Lower leg skin (tissue), 4 donors: ENCODE measurements around the gene MICAL2. TPM values are rescaled to one million over a fixed set of nuclear protein-coding genes. Genes with fewer than 3 reads are reported as not detected.

ENCODE experiments used
- DNase-seq, 2 donors: peaks; one replicate each; pipeline ENCODE4 v3.0.0-alpha.2; 2019; ENCODE audit warnings: low spot score in 2 of 2
- H3K4me3 ChIP-seq: fragments of 200-600 bp; sonication (generic); 2 replicates; pipeline ENCODE4 v1.5.1; 2017; ENCODE audit warnings: mild to moderate bottlenecking, low read depth; ENCODE audit not compliant: poor library complexity, severe bottlenecking
- POLR2A ChIP-seq, 2 donors: fragments of 450-650 bp; IDR thresholded peaks; one replicate each; pipeline ENCODE4 v1.6.1; 2016 to 2017; ENCODE audit warnings: antibody characterized with exemption in 2 of 2, mild to moderate bottlenecking in 1 of 2, moderate library complexity in 1 of 2
- WGBS, 2 donors: methylation state at CpG; one replicate each; pipeline ENCODE4 v1.1.5; 2018; 5-methylcytosine and 5-hydroxymethylcytosine counted together
- intact Hi-C: fragments of 100-400 bp; cut with DNase I; formaldehyde crosslinking; loops from one replicate; pipeline ENCODE4 v1.15.0; 2023; ENCODE audit warnings: low total_unique reads
- total RNA-seq, 4 donors: library from RNA; depleted of rRNA; stranded (reverse); fragments of >200 nt; gene quantifications; one replicate each; pipeline ENCODE4 v1.1.0, GENCODE V29; 2016
- TF ChIP-seq, protein P1 (sequence below), 3 donors: fragments of 450-650 bp; IDR thresholded peaks; one replicate each; pipeline ENCODE4 v1.5.1; 2016; ENCODE audit warnings: antibody characterized with exemption in 3 of 3, mild to moderate bottlenecking in 3 of 3, moderate library complexity in 2 of 3

The MICAL2 gene
- total RNA-seq, 4 donors from 2014 or later = 117 to 238 (median 145) TPM

DNA sequence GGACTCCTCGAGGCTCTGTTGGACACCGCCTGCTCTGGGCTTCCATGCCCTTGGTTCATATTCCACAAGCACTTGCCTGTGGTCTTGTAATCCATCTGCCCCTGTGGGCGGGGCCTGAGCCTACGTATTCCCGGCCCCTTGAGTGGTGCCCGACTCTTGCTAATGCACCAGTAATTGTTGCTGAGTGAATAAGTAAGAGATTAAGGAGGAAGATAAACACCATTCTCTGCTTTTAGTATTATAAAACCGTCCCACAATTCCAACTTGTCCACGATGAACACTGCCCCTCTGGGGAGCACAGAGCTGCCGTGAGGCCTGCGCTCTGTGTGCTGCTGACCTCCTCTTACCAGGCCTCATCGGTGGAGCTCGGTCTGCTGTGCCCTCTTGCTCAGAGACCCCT lies 50.3 kb downstream of the MICAL2 start:
- H3K4me3 ChIP-seq = no peak overlapping the region
- peak in 1 of 2 donors; percentile 76 for DNase-seq
- TF ChIP-seq POLR2A (IDR thresholded peaks at IDR 0.05) = no peak
- TF ChIP-seq, protein P1, sequence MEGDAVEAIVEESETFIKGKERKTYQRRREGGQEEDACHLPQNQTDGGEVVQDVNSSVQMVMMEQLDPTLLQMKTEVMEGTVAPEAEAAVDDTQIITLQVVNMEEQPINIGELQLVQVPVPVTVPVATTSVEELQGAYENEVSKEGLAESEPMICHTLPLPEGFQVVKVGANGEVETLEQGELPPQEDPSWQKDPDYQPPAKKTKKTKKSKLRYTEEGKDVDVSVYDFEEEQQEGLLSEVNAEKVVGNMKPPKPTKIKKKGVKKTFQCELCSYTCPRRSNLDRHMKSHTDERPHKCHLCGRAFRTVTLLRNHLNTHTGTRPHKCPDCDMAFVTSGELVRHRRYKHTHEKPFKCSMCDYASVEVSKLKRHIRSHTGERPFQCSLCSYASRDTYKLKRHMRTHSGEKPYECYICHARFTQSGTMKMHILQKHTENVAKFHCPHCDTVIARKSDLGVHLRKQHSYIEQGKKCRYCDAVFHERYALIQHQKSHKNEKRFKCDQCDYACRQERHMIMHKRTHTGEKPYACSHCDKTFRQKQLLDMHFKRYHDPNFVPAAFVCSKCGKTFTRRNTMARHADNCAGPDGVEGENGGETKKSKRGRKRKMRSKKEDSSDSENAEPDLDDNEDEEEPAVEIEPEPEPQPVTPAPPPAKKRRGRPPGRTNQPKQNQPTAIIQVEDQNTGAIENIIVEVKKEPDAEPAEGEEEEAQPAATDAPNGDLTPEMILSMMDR (IDR thresholded peaks at IDR 0.05) = no peak
- intact Hi-C loops = no loop called here
- 88 to 93% methylated on average over 12 of the region's 12 CpGs for WGBS, 2 donors

DNA sequence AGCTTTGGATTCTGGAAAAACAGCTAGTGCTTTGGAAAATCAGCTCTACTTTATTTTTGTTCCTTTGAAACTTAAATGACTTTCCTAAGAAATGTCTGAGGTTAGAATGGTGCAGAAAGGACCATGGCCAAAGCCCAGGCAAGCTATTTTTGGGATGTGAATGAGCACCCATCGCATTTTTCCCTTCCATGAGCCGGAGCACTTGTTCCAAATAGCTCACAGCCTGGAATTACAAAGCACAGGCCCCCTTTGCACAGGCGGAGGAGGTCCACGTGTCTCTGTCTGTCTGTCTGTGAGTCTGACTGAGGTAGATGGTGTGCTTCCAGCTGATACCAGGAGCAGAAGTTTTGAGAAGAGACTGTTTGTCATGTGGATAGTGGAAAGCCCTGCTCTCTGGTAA lies 50.7 kb downstream of the MICAL2 start:
- no peak for TF ChIP-seq POLR2A (IDR thresholded peaks at IDR 0.05)
- TF ChIP-seq, protein P1 (IDR thresholded peaks at IDR 0.05) = no peak
- intact Hi-C loops = no loop called here
- no peak overlapping the region for H3K4me3 ChIP-seq
- DNase-seq = peak in 1 of 2 donors; percentile 48
- 93 to 96% methylated on average over 4 of the region's 4 CpGs for WGBS, 2 donors

DNA sequence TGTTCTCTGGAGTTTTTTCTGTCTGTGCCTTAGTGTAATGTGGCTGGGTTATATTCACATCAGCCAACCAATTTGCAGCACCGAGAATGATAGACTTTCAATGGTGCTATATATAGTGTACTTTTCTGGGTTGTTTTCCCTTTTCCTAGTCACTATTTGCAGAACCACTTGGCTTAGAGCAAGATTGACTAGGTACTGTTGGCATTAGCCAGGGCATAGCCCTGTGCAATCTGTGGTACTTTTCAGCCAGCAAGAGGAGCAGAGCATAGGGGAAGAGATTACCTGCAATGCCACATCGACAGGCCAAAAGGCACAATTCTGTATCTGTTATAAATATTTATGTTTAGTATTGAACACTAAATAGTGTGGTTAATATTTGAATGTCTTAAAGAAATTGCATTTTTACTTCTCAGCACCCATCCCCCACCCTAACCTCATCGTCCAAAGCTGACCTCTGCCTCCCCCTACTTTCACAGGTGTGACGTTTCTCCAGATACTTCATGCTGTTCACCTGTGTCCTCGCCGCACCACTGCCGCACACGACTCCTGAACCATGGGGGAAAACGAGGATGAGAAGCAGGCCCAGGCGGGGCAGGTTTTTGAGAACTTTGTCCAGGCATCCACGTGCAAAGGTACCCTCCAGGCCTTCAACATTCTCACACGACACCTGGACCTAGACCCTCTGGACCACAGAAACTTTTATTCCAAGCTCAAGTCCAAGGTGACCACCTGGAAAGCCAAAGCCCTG lies 51.4 kb downstream of the MICAL2 start:
- WGBS, 2 donors = 93 to 95% methylated on average over 12 of the region's 12 CpGs
- no peak for TF ChIP-seq POLR2A (IDR thresholded peaks at IDR 0.05)
- TF ChIP-seq, protein P1 (IDR thresholded peaks at IDR 0.05) = no peak
- intact Hi-C loops = no loop called here

DNA sequence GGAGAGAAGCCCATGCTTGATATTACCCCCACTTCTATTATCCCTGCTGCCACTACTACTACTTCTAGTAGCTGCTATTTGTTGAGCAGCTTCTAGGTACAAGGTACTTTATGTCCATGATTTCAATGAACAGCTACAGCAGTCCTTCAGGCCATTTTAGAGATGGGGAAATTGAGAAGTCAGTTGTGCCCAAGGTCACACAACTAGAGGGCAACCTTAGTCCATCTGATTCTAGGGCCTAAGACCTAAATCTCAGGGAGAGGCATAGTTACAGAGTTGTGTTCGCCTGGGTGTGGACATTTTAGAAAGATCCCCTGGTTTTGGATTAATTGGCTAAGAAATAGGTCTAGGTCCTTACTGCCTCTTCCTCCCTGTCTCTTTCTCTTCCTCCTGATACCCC lies 52.3 kb downstream of the MICAL2 start:
- DNase-seq = no peak
- WGBS, 2 donors = 93 to 100% methylated on average over 1 of the region's 1 CpG
- intact Hi-C loops = no loop called here
- no peak overlapping the region for H3K4me3 ChIP-seq
- TF ChIP-seq POLR2A (IDR thresholded peaks at IDR 0.05) = no peak
- TF ChIP-seq, protein P1 (IDR thresholded peaks at IDR 0.05) = no peak

More for the DNA sequence above, 51.4 kb downstream of the MICAL2 start:
- no peak overlapping the region for H3K4me3 ChIP-seq
- DNase-seq = peak in 1 of 2 donors; percentile 80

DNA sequence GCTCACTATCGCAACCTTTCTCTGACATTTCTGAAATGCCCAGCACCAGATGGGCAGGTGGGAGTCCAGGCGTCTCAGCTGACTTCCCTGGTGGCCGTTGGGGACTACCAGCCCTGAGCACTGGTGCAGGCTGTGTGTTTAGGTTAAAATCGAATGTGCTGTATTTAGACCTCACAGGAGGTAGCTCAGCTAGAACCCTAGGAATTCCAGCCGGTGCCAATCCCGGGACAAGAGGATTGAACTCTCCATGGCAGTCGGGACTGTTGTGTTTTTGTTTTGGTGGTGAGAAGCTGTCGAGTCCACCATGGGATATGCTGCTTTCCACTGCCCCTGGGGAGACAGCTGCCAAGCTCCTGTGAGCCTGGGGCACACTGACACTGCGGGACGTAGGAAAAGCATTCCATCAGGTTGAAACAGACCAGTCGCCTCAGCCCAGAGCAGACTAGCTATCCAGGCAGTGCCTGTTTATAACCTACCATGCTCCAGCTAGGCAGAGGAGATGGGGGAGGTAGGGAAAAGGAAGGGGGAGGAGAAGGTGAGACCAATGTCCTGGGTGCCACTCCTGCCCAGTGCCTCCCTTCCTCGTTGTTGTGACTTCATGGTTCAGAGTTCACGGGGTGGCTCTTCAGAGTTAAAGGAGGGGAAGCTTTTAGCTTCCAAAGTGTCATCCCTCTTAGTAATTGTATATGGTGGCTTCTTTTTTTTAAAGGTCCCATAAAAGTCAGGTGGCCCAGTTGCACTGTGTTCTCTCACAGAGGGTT lies 53.0 kb downstream of the MICAL2 start:
- intact Hi-C loops = no loop called here
- TF ChIP-seq, protein P1 (IDR thresholded peaks at IDR 0.05) = no peak
- no peak for TF ChIP-seq POLR2A (IDR thresholded peaks at IDR 0.05)
- H3K4me3 ChIP-seq = no peak overlapping the region
- WGBS, 2 donors = 77 to 83% methylated on average over 13 of the region's 13 CpGs
- peak in 1 of 2 donors; percentile 72 for DNase-seq
